ENCODE measurements around the gene OR56B1. TPM values are rescaled to one million over a fixed set of nuclear protein-coding genes. Genes with fewer than 3 reads are reported as not detected.

Gene OR56B1
- total and polyA plus RNA-seq, 5 donors, result not detected

- no peak for ATAC-seq
Observed at GRCh38 chr11:5737091-5737490, 843 bp downstream of the OR56B1 start.

GRCh38 chr11:5737670-5738392 is 1.6 kb downstream of the OR56B1 start:
- no peak for ATAC-seq
- WGBS, result 81% methylated on average over 6 of the region's 6 CpGs
- Histone ChIP-seq H3K27ac (ENCODE audit: low read length) (no peak overlapping the region), H3K4me1 (ENCODE audit: control insufficient read depth, insufficient read depth, low read length) (no peaks in the 10 kb centered on the region), H3K27me3 (ENCODE audit: control insufficient read depth, insufficient read depth) (no peaks in the 10 kb centered on the region), H3K4me3 (ENCODE audit: low read length) (no peak overlapping the region), H3K9me3 (ENCODE audit: control insufficient read depth, low read length) (peaks cover 2% of the 10 kb centered on the region)
- intact Hi-C loops (cut with DNase I), result no loop called here
- no peak for DNase-seq

More at GRCh38 chr11:5737091-5737490, 843 bp downstream of the OR56B1 start:
- no peaks in the 10 kb centered on the region for H3K4me1 ChIP-seq (ENCODE audit: control insufficient read depth, insufficient read depth, low read length)
- intact Hi-C loops (cut with DNase I), result no loop called here
- no peak overlapping the region for H3K4me3 ChIP-seq (ENCODE audit: low read length)
- peaks cover 2% of the 10 kb centered on the region for H3K9me3 ChIP-seq (ENCODE audit: control insufficient read depth, low read length)
- H3K27me3 ChIP-seq (ENCODE audit: control insufficient read depth, insufficient read depth), result no peaks in the 10 kb centered on the region
- H3K27ac ChIP-seq (ENCODE audit: low read length), result no peak overlapping the region
- no peak for DNase-seq

DNA sequence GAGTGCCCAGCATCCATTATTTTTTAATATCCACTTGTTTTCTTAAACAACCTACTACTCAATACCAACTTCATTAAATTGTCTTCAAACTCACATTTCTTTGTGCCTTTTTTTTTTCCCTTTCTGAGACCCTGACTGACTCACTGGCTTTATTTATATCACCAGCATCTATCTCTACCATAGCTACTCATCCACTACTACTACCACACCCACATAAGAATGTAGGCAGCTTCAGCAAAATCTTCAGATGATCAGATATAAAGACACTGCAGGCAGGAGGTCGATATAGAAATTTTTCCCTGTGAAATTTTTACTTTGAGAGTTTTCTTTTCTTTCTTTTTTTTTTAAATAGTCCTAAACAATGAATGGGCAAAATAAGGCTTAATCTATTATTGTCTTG is 2.2 kb downstream of the OR56B1 start:
- H3K27ac ChIP-seq (ENCODE audit: low read length), result no peak overlapping the region
- no peaks in the 10 kb centered on the region for H3K4me1 ChIP-seq (ENCODE audit: control insufficient read depth, insufficient read depth, low read length)
- no peaks in the 10 kb centered on the region for H3K27me3 ChIP-seq (ENCODE audit: control insufficient read depth, insufficient read depth)
- WGBS, result 43% methylated on average over 1 of the region's 1 CpG
- intact Hi-C loops (cut with DNase I), result no loop called here
- no peak overlapping the region for H3K4me3 ChIP-seq (ENCODE audit: low read length)
- H3K9me3 ChIP-seq (ENCODE audit: control insufficient read depth, low read length), result peaks cover 2% of the 10 kb centered on the region
- no peak for ATAC-seq
- no peak for DNase-seq

GRCh38 chr11:5746614-5747013 is 10.4 kb downstream of the OR56B1 start:
- ATAC-seq, result no peak
- WGBS, result 86% methylated on average over 3 of the region's 3 CpGs
- DNase-seq, result no peak
- Histone ChIP-seq H3K4me3 (ENCODE audit: low read length) (no peak overlapping the region), H3K27me3 (ENCODE audit: control insufficient read depth, insufficient read depth) (no peaks in the 10 kb centered on the region), H3K4me1 (ENCODE audit: control insufficient read depth, insufficient read depth, low read length) (no peaks in the 10 kb centered on the region), H3K27ac (ENCODE audit: low read length) (no peak overlapping the region), H3K9me3 (ENCODE audit: control insufficient read depth, low read length) (no peaks in the 10 kb centered on the region)
- intact Hi-C loops (cut with DNase I), result no loop called here

- intact Hi-C loops (cut with DNase I), result no loop called here
- DNase-seq (no peak), ATAC-seq (no peak)
- Histone ChIP-seq H3K27ac (ENCODE audit: low read length) (no peak overlapping the region), H3K4me3 (ENCODE audit: low read length) (no peak overlapping the region), H3K27me3 (ENCODE audit: control insufficient read depth, insufficient read depth) (no peaks in the 10 kb centered on the region), H3K9me3 (ENCODE audit: control insufficient read depth, low read length) (no peaks in the 10 kb centered on the region), H3K4me1 (ENCODE audit: control insufficient read depth, insufficient read depth, low read length) (no peaks in the 10 kb centered on the region)
- 76% methylated on average over 3 of the region's 3 CpGs for WGBS
Observed at GRCh38 chr11:5749836-5750235, 13.6 kb downstream of the OR56B1 start.

GRCh38 chr11:5753943-5754342 is 17.7 kb downstream of the OR56B1 start, which contains the start of gene OR52N4:
Gene OR52N4 (plus strand): TSS chr11:5754243. CDS start chr11:5754741, 498 bp downstream.
- DNase-seq, result no peak
- H3K4me3 ChIP-seq (ENCODE audit: low read length), result no peak within 1 kb of the TSS
- intact Hi-C loops (cut with DNase I), result no loop called here
- 91% methylated on average over 1 of the region's 1 CpG for WGBS
- H3K27ac ChIP-seq (ENCODE audit: low read length), result no peak within 1 kb of the TSS
- H3K4me1 ChIP-seq (ENCODE audit: control insufficient read depth, insufficient read depth, low read length), result no peaks in the 10 kb centered on the region
- no peaks in the 10 kb centered on the region for H3K27me3 ChIP-seq (ENCODE audit: control insufficient read depth, insufficient read depth)
- H3K9me3 ChIP-seq (ENCODE audit: control insufficient read depth, low read length), result no peaks in the 10 kb centered on the region
- ATAC-seq, result no peak

- WGBS, result 50% methylated on average over 1 of the region's 1 CpG
- no peaks in the 10 kb centered on the region for H3K4me1 ChIP-seq (ENCODE audit: control insufficient read depth, insufficient read depth, low read length)
- H3K27me3 ChIP-seq (ENCODE audit: control insufficient read depth, insufficient read depth), result no peaks in the 10 kb centered on the region
- H3K9me3 ChIP-seq (ENCODE audit: control insufficient read depth, low read length), result no peaks in the 10 kb centered on the region
- intact Hi-C loops (cut with DNase I), result no loop called here
- no peak for DNase-seq
- ATAC-seq, result no peak
- no peak overlapping the region for H3K27ac ChIP-seq (ENCODE audit: low read length)
- no peak overlapping the region for H3K4me3 ChIP-seq (ENCODE audit: low read length)
Observed at GRCh38 chr11:5767056-5767455, 30.8 kb downstream of the OR56B1 start.

GRCh38 chr11:5783255-5783654 is 47.0 kb downstream of the OR56B1 start, which contains the start of gene OR52N5:
Gene OR52N5 (minus strand): TSS chr11:5783355. CDS start chr11:5778634, 4,721 bp downstream.
- Histone ChIP-seq H3K4me3 (ENCODE audit: low read length) (no peak within 1 kb of the TSS), H3K27ac (ENCODE audit: low read length) (no peak within 1 kb of the TSS), H3K27me3 (ENCODE audit: control insufficient read depth, insufficient read depth) (no peaks in the 10 kb centered on the region), H3K4me1 (ENCODE audit: control insufficient read depth, insufficient read depth, low read length) (no peaks in the 10 kb centered on the region), H3K9me3 (ENCODE audit: control insufficient read depth, low read length) (no peaks in the 10 kb centered on the region)
- WGBS, result 38% methylated on average over 4 of the region's 4 CpGs
- intact Hi-C loops (cut with DNase I), result no loop called here
- no peak for ATAC-seq
- no peak for DNase-seq

Other genes with a start within 250 kb of the OR56B1 start
- not detected for gene OR52D1, start 247.8 kb upstream of the OR56B1 start, total RNA-seq
- not detected for gene OR52D1, start 247.8 kb upstream of the OR56B1 start, polyA plus RNA-seq
- gene UBQLN3, start 226.5 kb upstream of the OR56B1 start, total RNA-seq, result under 1 TPM in 2 of 4 donors, not detected in 2; 0.14 to 0.29 TPM
- 0.05 TPM for gene UBQLN3, start 226.5 kb upstream of the OR56B1 start, polyA plus RNA-seq
- under 1 TPM in 3 of 4 donors, not detected in 1; 0.20 to 0.28 (median 0.21) TPM for gene UBQLNL, start 219.7 kb upstream of the OR56B1 start, total RNA-seq
- gene UBQLNL, start 219.7 kb upstream of the OR56B1 start, polyA plus RNA-seq, result 0.18 TPM
- not detected for gene OR52H1, start 187.9 kb upstream of the OR56B1 start, total RNA-seq
- gene OR52H1, start 187.9 kb upstream of the OR56B1 start, polyA plus RNA-seq, result not detected
- gene OR52B6, start 155.6 kb upstream of the OR56B1 start, total RNA-seq, result not detected
- not detected for gene OR52B6, start 155.6 kb upstream of the OR56B1 start, polyA plus RNA-seq
- gene TRIM6, start 139.8 kb upstream of the OR56B1 start, total RNA-seq, result 1 to 10 TPM in 3 of 4 donors, under 1 TPM in 1; 0.81 to 2.4 (median 2.0) TPM
- gene TRIM6, start 139.8 kb upstream of the OR56B1 start, polyA plus RNA-seq, result 1.1 TPM
- gene TRIM34, start 111.4 kb upstream of the OR56B1 start, total RNA-seq, result 1 to 10 TPM; 2.5 to 3.5 (median 2.9) TPM
- gene TRIM34, start 111.4 kb upstream of the OR56B1 start, polyA plus RNA-seq, result 1.8 TPM
- 10 to 100 TPM in 2 of 4 donors, 1 to 10 TPM in 2; 7.9 to 11.7 (median 9.6) TPM for gene TRIM5, start 51.4 kb upstream of the OR56B1 start, total RNA-seq
- gene TRIM5, start 51.4 kb upstream of the OR56B1 start, polyA plus RNA-seq, result 6.3 TPM
- 10 to 100 TPM; 23.1 to 24.2 (median 24.1) TPM for gene TRIM22, start 46.7 kb upstream of the OR56B1 start, total RNA-seq
- gene TRIM22, start 46.7 kb upstream of the OR56B1 start, polyA plus RNA-seq, result 14.4 TPM
- not detected for gene OR52N4, start 17.8 kb downstream of the OR56B1 start, total RNA-seq
- gene OR52N4, start 17.8 kb downstream of the OR56B1 start, polyA plus RNA-seq, result not detected
- not detected for gene OR52N5, start 46.9 kb downstream of the OR56B1 start, total RNA-seq
- gene OR52N5, start 46.9 kb downstream of the OR56B1 start, polyA plus RNA-seq, result not detected
- gene OR52N1, start 54.8 kb downstream of the OR56B1 start, total RNA-seq, result not detected
- gene OR52N1, start 54.8 kb downstream of the OR56B1 start, polyA plus RNA-seq, result not detected
- not detected for gene OR52N2, start 72.5 kb downstream of the OR56B1 start, total RNA-seq
- gene OR52N2, start 72.5 kb downstream of the OR56B1 start, polyA plus RNA-seq, result not detected
- gene OR52E6, start 105.4 kb downstream of the OR56B1 start, total RNA-seq, result not detected
- not detected for gene OR52E6, start 105.4 kb downstream of the OR56B1 start, polyA plus RNA-seq
- not detected for gene OR52E8, start 121.2 kb downstream of the OR56B1 start, total RNA-seq
- not detected for gene OR52E8, start 121.2 kb downstream of the OR56B1 start, polyA plus RNA-seq
- gene OR52E4, start 144.2 kb downstream of the OR56B1 start, total RNA-seq, result not detected
- gene OR52E4, start 144.2 kb downstream of the OR56B1 start, polyA plus RNA-seq, result not detected
- gene OR52E5, start 156.8 kb downstream of the OR56B1 start, total RNA-seq, result not detected
- gene OR52E5, start 156.8 kb downstream of the OR56B1 start, polyA plus RNA-seq, result not detected
- gene OR56A3, start 205.8 kb downstream of the OR56B1 start, total RNA-seq, result not detected
- not detected for gene OR56A3, start 205.8 kb downstream of the OR56B1 start, polyA plus RNA-seq
- not detected for gene OR56A5, start 232.0 kb downstream of the OR56B1 start, total RNA-seq
- not detected for gene OR56A5, start 232.0 kb downstream of the OR56B1 start, polyA plus RNA-seq